Liver (tissue), 3 donors: ENCODE data around the gene ZNF836.

Source experiments
- ATF3 ChIP-seq: IDR thresholded peaks from 2 replicates; pipeline ENCODE4 v1.6.1; 2016; ENCODE audit warnings: antibody characterized with exemption
- CTCF ChIP-seq: fragments of 150-350 bp; IDR thresholded peaks from 2 replicates; pipeline ENCODE4 v1.5.1; 2017; ENCODE audit warnings: improper control_type of control experiment, low read depth, low read length; ENCODE audit not compliant: missing input control
- EGR1 ChIP-seq, 2 donors: IDR thresholded peaks; 2 replicates each; pipeline ENCODE4 v1.6.1; 2016 to 2018; ENCODE audit warnings: antibody characterized with exemption in 2 of 2, low read depth in 2 of 2
- HNF4G ChIP-seq: IDR thresholded peaks from 2 replicates; pipeline ENCODE4 v1.6.1; 2016; ENCODE audit warnings: antibody characterized with exemption
- JUND ChIP-seq, 2 donors: IDR thresholded peaks; 2 replicates each; pipeline ENCODE4 v1.6.1; 2016; ENCODE audit warnings: antibody characterized with exemption in 2 of 2
- MAX ChIP-seq: IDR thresholded peaks from 2 replicates; pipeline ENCODE4 v1.6.1; 2016; ENCODE audit warnings: antibody characterized with exemption
- RAD21 ChIP-seq, 2 donors: IDR thresholded peaks; 2 replicates each; pipeline ENCODE4 v1.6.1; 2016; ENCODE audit warnings: antibody characterized with exemption in 2 of 2, mild to moderate bottlenecking in 2 of 2
- REST ChIP-seq: IDR thresholded peaks from 2 replicates; pipeline ENCODE4 v1.6.1; 2016; ENCODE audit warnings: antibody characterized with exemption, mild to moderate bottlenecking
- RXRA ChIP-seq, 2 donors: IDR thresholded peaks; 2 replicates each; pipeline ENCODE4 v1.6.1; 2017 to 2018; ENCODE audit warnings: antibody characterized with exemption in 2 of 2, mild to moderate bottlenecking in 1 of 2
- SP1 ChIP-seq: IDR thresholded peaks from 2 replicates; pipeline ENCODE4 v1.6.1; 2018; ENCODE audit warnings: antibody characterized with exemption, mild to moderate bottlenecking
- TAF1 ChIP-seq: conservative IDR thresholded peaks from 2 replicates; pipeline ENCODE4 v1.6.1; 2016; ENCODE audit warnings: antibody characterized with exemption, mild to moderate bottlenecking
- YY1 ChIP-seq: IDR thresholded peaks from 2 replicates; pipeline ENCODE4 v1.6.1; 2016; ENCODE audit warnings: antibody characterized with exemption, mild to moderate bottlenecking
- donor health status: healthy.
- donor health status: healthy.

GRCh38 chr19:52211926-52212571 lies 40.6 kb upstream of the ZNF836 start:
- TF ChIP-seq CTCF (no peak), RAD21 (IDR thresholded peaks at IDR 0.05) (no peak), ATF3 (no peak), MAX (no peak), SP1 (no peak), EGR1 (IDR thresholded peaks at IDR 0.05; ENCODE audit: low read depth in 2 of 2) (no peak), RXRA (IDR thresholded peaks at IDR 0.05) (no peak), HNF4G (no peak), REST (no peak), JUND (IDR thresholded peaks at IDR 0.05) (no peak), TAF1 (no peak), YY1 (no peak)
